K562 (cell line): ENCODE measurements around the gene IGIP. TPM values are rescaled to one million over a fixed set of nuclear protein-coding genes. Genes with fewer than 3 reads are reported as not detected.

Experiments
- ATAC-seq: fragments of 200-7000 bp; cut with Tn5 transposase; 3 replicates; pipeline ENCODE4 v1.9.1; 2020; ENCODE audit warnings: moderate library complexity
- BruUV-seq: library from RNA; stranded (reverse); fragments of 400-500 nt; replicated peaks from 2 replicates; lab custom pipeline; 2021; lab: Mats Ljungman, UMichigan
- CTCF ChIA-PET: fragments of 300-600 bp; formaldehyde crosslinking; extraction: SDS; loops from one replicate; lab custom pipeline; 2021; ENCODE audit warnings: low intra/inter-chr PET ratio; lab: Yijun Ruan, JAX
- POLR2A ChIA-PET: fragments of 300-600, 350-650 bp; sonication (Branson Sonifier 250); formaldehyde crosslinking; extraction: SDS; loops from one replicate; lab custom pipeline; 2021; ENCODE audit warnings: antibody characterized with exemption, inconsistent platforms; lab: Yijun Ruan, JAX
- DNase-seq, 4 experiments: peaks; one replicate each; pipeline versions ENCODE4 v3.0.0 to v3.0.0-alpha.2; 2011 to 2018; ENCODE audit warnings: low spot score in 3 of 4, mixed read lengths in 3 of 4; ENCODE audit errors: extremely low read depth in 1 of 4
- FAIRE-seq: peaks from 2 replicates; lab custom pipeline; 2011; peaks lifted over from hg19 to GRCh38; lab: Jason Lieb, UNC
- H2AFZ ChIP-seq: 2 replicates; pipeline ENCODE4 v1.6.0; 2011; ENCODE audit warnings: low read depth, low read length, control low read depth, inconsistent platforms
- H3K27ac ChIP-seq: fragments of 200-600 bp; 3 replicates; pipeline ENCODE4 v1.8.0; 2011; ENCODE audit warnings: low read depth, mild to moderate bottlenecking, control low read depth, inconsistent platforms, low read length, moderate library complexity, mixed read lengths; ENCODE audit errors: extremely low read depth
- H3K27me3 ChIP-seq, 2 experiments: fragments of 300-600 bp in 1 of 2; 2 replicates in 1 of 2; 3 replicates in 1 of 2; pipeline versions ENCODE4 v1.6.0 to v1.8.0; 2011; ENCODE audit warnings: inconsistent platforms in 2 of 2, low read length in 2 of 2, mild to moderate bottlenecking in 1 of 2, mixed read lengths in 1 of 2, moderate library complexity in 1 of 2; ENCODE audit not compliant: control insufficient read depth in 2 of 2, insufficient read depth in 2 of 2
- H3K36me3 ChIP-seq: fragments of 300-600 bp; 3 replicates; pipeline ENCODE4 v1.8.0; 2011; ENCODE audit warnings: mild to moderate bottlenecking, low read length, inconsistent platforms; ENCODE audit not compliant: control insufficient read depth, insufficient read depth
- H3K4me1 ChIP-seq, 2 experiments: fragments of 200-600 bp in 1 of 2; replicated peaks in 1 of 2; 2 replicates in 1 of 2; 3 replicates in 1 of 2; pipeline versions ENCODE4 v1.5.1 to v1.8.0; 2011; ENCODE audit warnings: inconsistent platforms in 2 of 2, low read length in 2 of 2, mild to moderate bottlenecking in 1 of 2, mixed read lengths in 1 of 2, moderate library complexity in 1 of 2; ENCODE audit not compliant: control insufficient read depth in 2 of 2, insufficient read depth in 2 of 2
- H3K4me2 ChIP-seq: 2 replicates; pipeline ENCODE4 v1.6.1; 2011; ENCODE audit warnings: low read length, control low read depth, inconsistent platforms, mixed read lengths; ENCODE audit not compliant: insufficient read depth
- H3K4me3 ChIP-seq: fragments of 200-600 bp; sonication (generic), shearing (Covaris generic); 2 replicates; pipeline ENCODE4 v1.5.1; 2016; ENCODE audit warnings: control low read depth, inconsistent platforms
- H3K79me2 ChIP-seq: fragments of 200-600 bp; 3 replicates; pipeline ENCODE4 v1.8.0; 2011; ENCODE audit warnings: low read length, inconsistent platforms; ENCODE audit not compliant: control insufficient read depth, insufficient read depth
- H3K9ac ChIP-seq, 2 experiments: 2 replicates each; pipeline versions ENCODE4 v1.6.0 to v1.6.1; 2011; ENCODE audit warnings: low read depth in 2 of 2, low read length in 2 of 2, control low read depth in 1 of 2, inconsistent platforms in 1 of 2, mild to moderate bottlenecking in 1 of 2, mixed read lengths in 1 of 2; ENCODE audit not compliant: insufficient read depth in 1 of 2
- H3K9me1 ChIP-seq: one replicate; pipeline ENCODE4 v1.6.0; 2011; ENCODE audit warnings: inconsistent platforms, mild to moderate bottlenecking, low read length, moderate library complexity; ENCODE audit not compliant: control insufficient read depth, insufficient read depth
- H3K9me3 ChIP-seq: replicated peaks from 2 replicates; pipeline ENCODE4 v1.5.1; 2011; ENCODE audit warnings: low read depth, low read length, inconsistent platforms; ENCODE audit not compliant: control insufficient read depth, insufficient read depth
- H4K20me1 ChIP-seq: replicated peaks from 2 replicates; pipeline ENCODE4 v1.6.1; 2011; ENCODE audit warnings: low read length, inconsistent platforms, mixed read lengths; ENCODE audit not compliant: control insufficient read depth, insufficient read depth
- FOXJ2 ChIP-seq: fragments of 200-800 bp; sonication (Bioruptor generic); IDR thresholded peaks from 2 replicates; pipeline ENCODE4 v1.6.1; 2016; ENCODE audit warnings: missing genetic modification characterization, missing compliant biosample characterization
- ZBTB8A ChIP-seq: fragments of 450-650 bp; IDR thresholded peaks from 2 replicates; pipeline ENCODE4 v1.6.1; 2018; ENCODE audit warnings: mild to moderate bottlenecking, moderate library complexity; ENCODE audit not compliant: partially characterized antibody
- ZNF263 ChIP-seq: sonication (generic); formaldehyde crosslinking; IDR thresholded peaks from 2 replicates; pipeline ENCODE4 v1.8.0; 2022; ENCODE audit warnings: mild to moderate bottlenecking, missing genetic modification reagents, borderline replicate concordance
- ZNF280A ChIP-seq: fragments of 450-650 bp; IDR thresholded peaks from 2 replicates; pipeline ENCODE4 v1.6.1; 2018; ENCODE audit warnings: mild to moderate bottlenecking, low read depth; ENCODE audit not compliant: partially characterized antibody
- WGBS: fragments of 100-300 bp; shearing (Covaris generic); methylation state at CpG from one replicate; pipeline ENCODE4 v1.1.6; 2016; ENCODE audit warnings: low coverage, mixed read lengths; ENCODE audit not compliant: insufficient coverage; ENCODE audit errors: missing lambda C conversion rate; 5-methylcytosine and 5-hydroxymethylcytosine counted together
- in situ Hi-C: fragments of 300-500 bp; cut with MboI; formaldehyde crosslinking; loops from 4 replicates; pipeline ENCODE4 v1.15.0; 2018; ENCODE audit warnings: inconsistent platforms, mixed read lengths
- intact Hi-C: fragments of 100-400 bp; cut with micrococcal nuclease; formaldehyde crosslinking; loops from 2 replicates; pipeline ENCODE4 v1.14.2; 2022
- polyA plus RNA-seq, 8 experiments: library from polyadenylated mRNA; depleted of rRNA in 4 of 8; stranded (reverse) in 5 of 8; unstranded in 3 of 8; fragments of >200 nt; fragmentation: Nextera tagmentation in 2 of 8; fragmentation: Illumina TruSeq in 1 of 8; extraction: Ambion mirVana in 2 of 8; extraction: Trizol in 1 of 8; gene quantifications; 2 replicates each; pipeline versions ENCODE4 v1.2.1 to v1.2.3, GENCODE V29; 2011 to 2014; ENCODE audit warnings: inconsistent platforms in 1 of 8, missing spikeins in 1 of 8
- total RNA-seq, 7 experiments: library from RNA; depleted of rRNA in 6 of 7; stranded (reverse); fragments of >200 nt in 6 of 7; fragmentation: Illumina TruSeq in 2 of 7; extraction: Trizol in 2 of 7; gene quantifications; 2 replicates each; pipeline versions ENCODE4 v1.2.1 to v1.2.3, GENCODE V29; 2011 to 2021; ENCODE audit warnings: low replicate concordance in 1 of 7
- TF ChIP-seq, protein P1 (sequence below), 2 experiments: fragments of 450-650 bp in 1 of 2; sonication (generic) in 1 of 2; formaldehyde crosslinking in 1 of 2; IDR thresholded peaks in 1 of 2; conservative IDR thresholded peaks in 1 of 2; 2 replicates each; pipeline versions ENCODE4 v1.6.1 to v1.8.1; 2016 to 2023; ENCODE audit warnings: mild to moderate bottlenecking in 2 of 2, moderate library complexity in 2 of 2, inconsistent platforms in 1 of 2, missing genetic modification reagents in 1 of 2

IGIP gene
- total and polyA plus RNA-seq, 9 of the 15 experiments (the other 6 are each of a cell fraction or from before 2014, with no cell fraction given) = 0.52 to 1.6 (median 1.2) TPM

DNA sequence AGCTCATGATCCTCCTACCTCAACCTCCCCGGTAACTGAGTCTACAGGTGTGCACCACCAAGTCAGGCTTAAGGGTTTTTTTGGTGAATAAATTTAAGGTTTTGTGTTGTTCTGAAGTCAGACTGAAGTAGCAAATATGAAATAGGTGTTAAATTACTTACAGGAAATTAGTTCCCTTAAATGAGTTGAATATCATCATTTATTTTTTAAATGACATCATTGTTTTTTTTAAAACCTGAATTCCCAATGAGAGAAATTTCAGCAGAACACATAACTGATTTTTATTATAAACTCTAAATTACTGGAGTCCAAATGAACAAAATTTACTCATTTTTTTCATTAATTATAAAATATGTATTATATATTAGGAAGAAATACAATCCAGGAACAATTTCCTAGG lies 49.6 kb upstream of the IGIP start:
- Histone ChIP-seq H3K4me2 (no peak overlapping the region), H3K9me1 (no peaks in the 10 kb centered on the region), H3K4me3 (no peak overlapping the region), H3K9me3 (no peaks in the 10 kb centered on the region), H3K4me1 (no peaks in the 10 kb centered on the region), H2AFZ (no peak overlapping the region), H3K79me2 (no peaks in the 10 kb centered on the region), H3K27ac (no peak overlapping the region), H3K27me3 (no peaks in the 10 kb centered on the region), H4K20me1 (no peaks in the 10 kb centered on the region), H3K9ac (no peak overlapping the region), H3K36me3 (no peaks in the 10 kb centered on the region)
- ChIA-PET CTCF (interaction anchor here (0.7 to 5.3 kb wide), 6 partner anchors 24 to 276 kb away, joined by 3 to 73 read pairs (median 6); no protein-coding TSS in a partner anchor), POLR2A (interaction anchor here (0.6 to 1.5 kb wide), 4 partner anchors 31 to 471 kb away, joined by 3 to 4 read pairs (median 3); no protein-coding TSS in a partner anchor)
- 6% methylated on average over 1 of the region's 1 CpG for WGBS
- ATAC-seq (no peak), FAIRE-seq (no peak), DNase-seq (no peak)
- TF ChIP-seq FOXJ2 (tag) (no peak), ZNF280A (no peak), ZBTB8A (no peak), ZNF263 (CRISPR knock-in tag) (no peak)
- TF ChIP-seq, protein P1, sequence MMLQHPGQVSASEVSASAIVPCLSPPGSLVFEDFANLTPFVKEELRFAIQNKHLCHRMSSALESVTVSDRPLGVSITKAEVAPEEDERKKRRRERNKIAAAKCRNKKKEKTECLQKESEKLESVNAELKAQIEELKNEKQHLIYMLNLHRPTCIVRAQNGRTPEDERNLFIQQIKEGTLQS (IDR thresholded peaks at IDR 0.05) = peak; percentile 16; the same call in 1 of the 2 replicates
- TF ChIP-seq, protein P1 (CRISPR knock-in tag; conservative IDR thresholded peaks at IDR 0.05) = no peak
- BruUV-seq = no TSS peak
- intact Hi-C loops = no loop called here
- in situ Hi-C loops = no loop called here
